ENCODE measurements around the gene SPN.
"Not testable (repeated sequence)": the region's sequence is repeated elsewhere in the genome, so short reads cannot be mapped to it uniquely, and the experiment has no call there.

Gene SPN

GRCh38 chr16:29649588-29650494 lies 13.2 kb upstream of the SPN start:
- no peak for DNase-seq

GRCh38 chr16:29650771-29651170 lies 12.3 kb upstream of the SPN start:
- no peak for DNase-seq

- DNase-seq, result no peak
Measured at GRCh38 chr16:29651774-29652349, 11.2 kb upstream of the SPN start.

GRCh38 chr16:29653471-29653870 lies 9.6 kb upstream of the SPN start:
- no peak for DNase-seq

- DNase-seq, result not testable (repeated sequence)
Measured at GRCh38 chr16:29653890-29654289, 9.2 kb upstream of the SPN start.

GRCh38 chr16:29656688-29657523 lies 6.1 kb upstream of the SPN start:
- DNase-seq, result no peak

GRCh38 chr16:29658705-29659104 lies 4.3 kb upstream of the SPN start:
- no peak for DNase-seq

- DNase-seq, result no peak
Measured at GRCh38 chr16:29662000-29662728, 883 bp upstream of the SPN start.

GRCh38 chr16:29662729-29663015 lies 375 bp upstream of the SPN start:
- no peak for DNase-seq

- DNase-seq, result no peak
Measured at GRCh38 chr16:29663807-29664090, 702 bp downstream of the SPN start.

GRCh38 chr16:29664091-29664921 lies 1.3 kb downstream of the SPN start:
- DNase-seq, result no peak

- DNase-seq, result no peak
Measured at GRCh38 chr16:29665294-29666077, 2.4 kb downstream of the SPN start.

GRCh38 chr16:29667322-29667610 lies 4.2 kb downstream of the SPN start:
- DNase-seq, result not testable (repeated sequence)

- no peak for DNase-seq
Measured at GRCh38 chr16:29667755-29668154, 4.7 kb downstream of the SPN start.

GRCh38 chr16:29668267-29668666 lies 5.2 kb downstream of the SPN start:
- DNase-seq, result no peak

- no peak for DNase-seq
Measured at GRCh38 chr16:29673501-29673900, 10.5 kb downstream of the SPN start.

- no peak for DNase-seq
Measured at GRCh38 chr16:29674188-29674587, 11.1 kb downstream of the SPN start.

GRCh38 chr16:29675811-29676643 lies 13.0 kb downstream of the SPN start:
- DNase-seq, result no peak

GRCh38 chr16:29676989-29677785 lies 14.1 kb downstream of the SPN start:
- no peak for DNase-seq

- no peak for DNase-seq
Measured at GRCh38 chr16:29678691-29679267, 15.7 kb downstream of the SPN start, which contains the start of gene QPRT. Gene QPRT (plus strand): TSS chr16:29679180. CDS start chr16:29679198, 18 bp downstream.

Measured in GOT3 (cell line).